Smooth muscle cell (in vitro differentiated cells): Measurements from ENCODE around the gene PPP4R1. TPM values are rescaled to one million over a fixed set of nuclear protein-coding genes. Genes with fewer than 3 reads are reported as not detected.

Experiments used
- DNase-seq: peaks from one replicate; lab custom pipeline; 2025; ENCODE audit not compliant: unreplicated experiment; lab: John Stamatoyannopoulos, UW
- H2AFZ ChIP-seq: fragments of 200-600 bp; sonication (generic); 2 replicates; pipeline ENCODE4 v1.6.0; 2016; ENCODE audit warnings: antibody characterized with exemption, low read depth, mild to moderate bottlenecking
- H3F3A ChIP-seq: fragments of 200-600 bp; sonication (generic); 2 replicates; pipeline ENCODE4 v1.6.0; 2017; ENCODE audit warnings: antibody characterized with exemption, low read depth
- H3K27ac ChIP-seq: fragments of 200-600 bp; sonication (generic); 2 replicates; pipeline ENCODE4 v1.5.1; 2016; ENCODE audit warnings: low read depth, mild to moderate bottlenecking
- H3K27me3 ChIP-seq: fragments of 200-600 bp; sonication (generic); 2 replicates; pipeline ENCODE4 v1.6.1; 2016; ENCODE audit warnings: low read depth, mild to moderate bottlenecking
- H3K36me3 ChIP-seq: fragments of 200-600 bp; sonication (generic); 2 replicates; pipeline ENCODE4 v1.5.1; 2016; ENCODE audit warnings: low read depth
- H3K4me1 ChIP-seq: fragments of 200-600 bp; sonication (generic); 2 replicates; pipeline ENCODE4 v1.5.1; 2016; ENCODE audit warnings: low read depth
- H3K4me2 ChIP-seq: fragments of 200-600 bp; sonication (generic); 2 replicates; pipeline ENCODE4 v1.6.0; 2016; ENCODE audit warnings: mild to moderate bottlenecking
- H3K4me3 ChIP-seq: fragments of 200-600 bp; sonication (generic); 2 replicates; pipeline ENCODE4 v1.5.1; 2016; ENCODE audit warnings: mild to moderate bottlenecking
- H3K79me2 ChIP-seq: fragments of 200-600 bp; sonication (generic); 2 replicates; pipeline ENCODE4 v1.6.0; 2016; ENCODE audit warnings: low read depth, mild to moderate bottlenecking
- H3K9ac ChIP-seq: fragments of 200-600 bp; sonication (generic); 2 replicates; pipeline ENCODE4 v1.6.0; 2016; ENCODE audit warnings: low read depth
- H3K9me3 ChIP-seq: fragments of 200-600 bp; sonication (generic); replicated peaks from 2 replicates; pipeline ENCODE4 v1.5.1; 2016; ENCODE audit warnings: low read depth
- H4K20me1 ChIP-seq: fragments of 200-600 bp; sonication (generic); 2 replicates; pipeline ENCODE4 v1.6.0; 2016; ENCODE audit warnings: low read depth
- CTCF ChIP-seq: fragments of 200-600 bp; sonication (generic); IDR thresholded peaks from 2 replicates; pipeline ENCODE4 v1.5.1; 2017; ENCODE audit warnings: borderline replicate concordance, mild to moderate bottlenecking, antibody characterized with exemption; ENCODE audit not compliant: insufficient read depth, poor library complexity, severe bottlenecking
- WGBS: methylation state at CpG from one replicate; pipeline ENCODE4 v1.1.7; 2016; ENCODE audit warnings: low lambda C conversion rate; 5-methylcytosine and 5-hydroxymethylcytosine counted together
- polyA plus RNA-seq: library from polyadenylated mRNA; unstranded; fragments of >200 nt; fragmentation: Nextera tagmentation; extraction: Ambion mirVana; gene quantifications from 2 replicates; pipeline ENCODE4 v1.2.1, GENCODE V29; 2016
- total RNA-seq: library from RNA; depleted of rRNA; stranded (reverse); fragments of >200 nt; gene quantifications from 2 replicates; pipeline ENCODE4 v1.2.3, GENCODE V29; 2014

Gene PPP4R1
- total and polyA plus RNA-seq, 2 experiments from 2014 or later: 25.9 to 78.4 TPM

- 44% methylated on average over 3 of the region's 3 CpGs for WGBS
- TF ChIP-seq CTCF: no peak
- peaks cover 53% of the 10 kb centered on the region for H4K20me1 ChIP-seq
Observed at GRCh38 chr18:9612977-9613376, 1.4 kb downstream of the PPP4R1 start.

GRCh38 chr18:9612215-9612830 lies 2.0 kb downstream of the PPP4R1 start:
- Histone ChIP-seq H4K20me1 (peaks cover 60% of the 10 kb centered on the region), H3K4me3 (peak overlapping the region; percentile 94), H3F3A (peaks cover 34% of the 10 kb centered on the region), H3K27me3 (no peaks in the 10 kb centered on the region), H3K36me3 (no peaks in the 10 kb centered on the region), H3K4me2 (peak overlapping the region; percentile 98), H3K9me3 (no peaks in the 10 kb centered on the region), H3K9ac (peak overlapping the region; percentile 89), H3K4me1 (peaks cover 23% of the 10 kb centered on the region), H2AFZ (no peak overlapping the region), H3K27ac (peak overlapping the region; percentile 89), H3K79me2 (peaks cover 64% of the 10 kb centered on the region)
- no peak for DNase-seq
- peak; percentile 47 for TF ChIP-seq CTCF
- WGBS: 88% methylated on average over 3 of the region's 3 CpGs

More at GRCh38 chr18:9612977-9613376, 1.4 kb downstream of the PPP4R1 start:
- H3K9me3 ChIP-seq: no peaks in the 10 kb centered on the region
- peak overlapping the region; percentile 89 for H3K27ac ChIP-seq
- peak overlapping the region; percentile 94 for H3K4me3 ChIP-seq
- peaks cover 58% of the 10 kb centered on the region for H3K79me2 ChIP-seq
- H3K36me3 ChIP-seq: no peaks in the 10 kb centered on the region
- H3K4me2 ChIP-seq: peak overlapping the region; percentile 98
- no peaks in the 10 kb centered on the region for H3K27me3 ChIP-seq
- H3F3A ChIP-seq: peaks cover 37% of the 10 kb centered on the region
- DNase-seq: no peak
- peak overlapping the region; percentile 91 for H2AFZ ChIP-seq
- H3K9ac ChIP-seq: peak overlapping the region; percentile 89
- peaks cover 23% of the 10 kb centered on the region for H3K4me1 ChIP-seq

- H3F3A ChIP-seq: peaks cover 18% of the 10 kb centered on the region
Observed at GRCh38 chr18:9609190-9609589, 5.2 kb downstream of the PPP4R1 start.

More at GRCh38 chr18:9609190-9609589, 5.2 kb downstream of the PPP4R1 start:
- Histone ChIP-seq H3K27me3 (no peaks in the 10 kb centered on the region), H3K4me3 (no peak overlapping the region), H2AFZ (no peak overlapping the region), H3K79me2 (peaks cover 95% of the 10 kb centered on the region), H3K27ac (peak overlapping the region; percentile 72), H3K36me3 (no peaks in the 10 kb centered on the region), H3K9me3 (no peaks in the 10 kb centered on the region), H3K9ac (no peak overlapping the region), H3K4me1 (peaks cover 15% of the 10 kb centered on the region), H4K20me1 (peaks cover 90% of the 10 kb centered on the region), H3K4me2 (no peak overlapping the region)
- WGBS: 89% methylated on average over 7 of the region's 7 CpGs
- DNase-seq: no peak
- no peak for TF ChIP-seq CTCF
